Liver (tissue), 3 donors: Measurements from ENCODE around the gene RAB44.

Experiments
- EGR1 ChIP-seq, 2 donors: IDR thresholded peaks; 2 replicates each; pipeline ENCODE4 v1.6.1; 2016 to 2018; ENCODE audit warnings: antibody characterized with exemption in 2 of 2, low read depth in 2 of 2
- FOXA1 ChIP-seq: IDR thresholded peaks from 2 replicates; pipeline ENCODE4 v1.6.1; 2016; ENCODE audit warnings: antibody characterized with exemption
- GABPA ChIP-seq, 2 donors: IDR thresholded peaks in 1 of 2; conservative IDR thresholded peaks in 1 of 2; 2 replicates each; pipeline ENCODE4 v1.6.1; 2016; ENCODE audit warnings: antibody characterized with exemption in 2 of 2, mild to moderate bottlenecking in 1 of 2, moderate library complexity in 1 of 2
- HNF4A ChIP-seq, 2 donors: conservative IDR thresholded peaks; 2 replicates each; pipeline ENCODE4 v1.6.1; 2016; ENCODE audit warnings: antibody characterized with exemption in 2 of 2, mild to moderate bottlenecking in 2 of 2
- NR2F2 ChIP-seq: IDR thresholded peaks from 2 replicates; pipeline ENCODE4 v1.6.1; 2016; ENCODE audit warnings: antibody characterized with exemption
- RAD21 ChIP-seq, 2 donors: IDR thresholded peaks; 2 replicates each; pipeline ENCODE4 v1.6.1; 2016; ENCODE audit warnings: antibody characterized with exemption in 2 of 2, mild to moderate bottlenecking in 2 of 2
- SP1 ChIP-seq: IDR thresholded peaks from 2 replicates; pipeline ENCODE4 v1.6.1; 2018; ENCODE audit warnings: antibody characterized with exemption, mild to moderate bottlenecking
- TAF1 ChIP-seq: conservative IDR thresholded peaks from 2 replicates; pipeline ENCODE4 v1.6.1; 2016; ENCODE audit warnings: antibody characterized with exemption, mild to moderate bottlenecking
- YY1 ChIP-seq: IDR thresholded peaks from 2 replicates; pipeline ENCODE4 v1.6.1; 2016; ENCODE audit warnings: antibody characterized with exemption, mild to moderate bottlenecking
- TF ChIP-seq, protein P1 (sequence below): fragments of 150-350 bp; IDR thresholded peaks from 2 replicates; pipeline ENCODE4 v1.5.1; 2017; ENCODE audit warnings: improper control_type of control experiment, low read depth, low read length; ENCODE audit not compliant: missing input control
- TF ChIP-seq, protein P2 (sequence below): IDR thresholded peaks from 2 replicates; pipeline ENCODE4 v1.6.1; 2016; ENCODE audit warnings: antibody characterized with exemption, mild to moderate bottlenecking
- TF ChIP-seq, protein P3 (sequence below): IDR thresholded peaks from 2 replicates; pipeline ENCODE4 v1.6.1; 2016; ENCODE audit warnings: antibody characterized with exemption
- TF ChIP-seq, protein P4 (sequence below): IDR thresholded peaks from 2 replicates; pipeline ENCODE4 v1.6.1; 2016; ENCODE audit warnings: antibody characterized with exemption
- donor health status: healthy.
- donor health status: healthy.

DNA sequence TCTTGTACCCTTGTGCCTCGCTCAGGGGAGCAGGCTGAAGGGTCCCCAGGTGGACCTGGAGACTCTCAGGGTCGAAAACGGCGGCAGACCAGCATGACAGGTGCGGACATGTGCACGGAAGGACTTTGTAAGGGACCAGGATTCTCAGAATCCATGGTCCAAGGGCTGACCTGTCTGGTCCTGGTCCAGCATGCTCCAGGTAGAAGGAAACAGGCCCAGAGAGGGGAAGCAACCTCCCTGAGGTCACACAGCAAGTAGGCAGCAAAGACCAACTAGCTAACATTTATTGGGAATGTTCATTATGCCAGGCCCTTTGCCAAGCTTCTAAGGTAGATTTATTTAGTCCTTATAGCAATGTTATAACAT is 13.2 kb upstream of the RAB44 start:
- TF ChIP-seq, protein P1, sequence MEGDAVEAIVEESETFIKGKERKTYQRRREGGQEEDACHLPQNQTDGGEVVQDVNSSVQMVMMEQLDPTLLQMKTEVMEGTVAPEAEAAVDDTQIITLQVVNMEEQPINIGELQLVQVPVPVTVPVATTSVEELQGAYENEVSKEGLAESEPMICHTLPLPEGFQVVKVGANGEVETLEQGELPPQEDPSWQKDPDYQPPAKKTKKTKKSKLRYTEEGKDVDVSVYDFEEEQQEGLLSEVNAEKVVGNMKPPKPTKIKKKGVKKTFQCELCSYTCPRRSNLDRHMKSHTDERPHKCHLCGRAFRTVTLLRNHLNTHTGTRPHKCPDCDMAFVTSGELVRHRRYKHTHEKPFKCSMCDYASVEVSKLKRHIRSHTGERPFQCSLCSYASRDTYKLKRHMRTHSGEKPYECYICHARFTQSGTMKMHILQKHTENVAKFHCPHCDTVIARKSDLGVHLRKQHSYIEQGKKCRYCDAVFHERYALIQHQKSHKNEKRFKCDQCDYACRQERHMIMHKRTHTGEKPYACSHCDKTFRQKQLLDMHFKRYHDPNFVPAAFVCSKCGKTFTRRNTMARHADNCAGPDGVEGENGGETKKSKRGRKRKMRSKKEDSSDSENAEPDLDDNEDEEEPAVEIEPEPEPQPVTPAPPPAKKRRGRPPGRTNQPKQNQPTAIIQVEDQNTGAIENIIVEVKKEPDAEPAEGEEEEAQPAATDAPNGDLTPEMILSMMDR = no peak
- TF ChIP-seq, protein P2, sequence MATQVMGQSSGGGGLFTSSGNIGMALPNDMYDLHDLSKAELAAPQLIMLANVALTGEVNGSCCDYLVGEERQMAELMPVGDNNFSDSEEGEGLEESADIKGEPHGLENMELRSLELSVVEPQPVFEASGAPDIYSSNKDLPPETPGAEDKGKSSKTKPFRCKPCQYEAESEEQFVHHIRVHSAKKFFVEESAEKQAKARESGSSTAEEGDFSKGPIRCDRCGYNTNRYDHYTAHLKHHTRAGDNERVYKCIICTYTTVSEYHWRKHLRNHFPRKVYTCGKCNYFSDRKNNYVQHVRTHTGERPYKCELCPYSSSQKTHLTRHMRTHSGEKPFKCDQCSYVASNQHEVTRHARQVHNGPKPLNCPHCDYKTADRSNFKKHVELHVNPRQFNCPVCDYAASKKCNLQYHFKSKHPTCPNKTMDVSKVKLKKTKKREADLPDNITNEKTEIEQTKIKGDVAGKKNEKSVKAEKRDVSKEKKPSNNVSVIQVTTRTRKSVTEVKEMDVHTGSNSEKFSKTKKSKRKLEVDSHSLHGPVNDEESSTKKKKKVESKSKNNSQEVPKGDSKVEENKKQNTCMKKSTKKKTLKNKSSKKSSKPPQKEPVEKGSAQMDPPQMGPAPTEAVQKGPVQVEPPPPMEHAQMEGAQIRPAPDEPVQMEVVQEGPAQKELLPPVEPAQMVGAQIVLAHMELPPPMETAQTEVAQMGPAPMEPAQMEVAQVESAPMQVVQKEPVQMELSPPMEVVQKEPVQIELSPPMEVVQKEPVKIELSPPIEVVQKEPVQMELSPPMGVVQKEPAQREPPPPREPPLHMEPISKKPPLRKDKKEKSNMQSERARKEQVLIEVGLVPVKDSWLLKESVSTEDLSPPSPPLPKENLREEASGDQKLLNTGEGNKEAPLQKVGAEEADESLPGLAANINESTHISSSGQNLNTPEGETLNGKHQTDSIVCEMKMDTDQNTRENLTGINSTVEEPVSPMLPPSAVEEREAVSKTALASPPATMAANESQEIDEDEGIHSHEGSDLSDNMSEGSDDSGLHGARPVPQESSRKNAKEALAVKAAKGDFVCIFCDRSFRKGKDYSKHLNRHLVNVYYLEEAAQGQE = no peak
- TF ChIP-seq HNF4A (conservative IDR thresholded peaks at IDR 0.05) (no peak), FOXA1 (no peak), RAD21 (IDR thresholded peaks at IDR 0.05) (no peak), TAF1 (no peak), GABPA (IDR thresholded peaks at IDR 0.05 in 1 of 2, conservative IDR thresholded peaks at IDR 0.05 in 1 of 2) (no peak), SP1 (no peak), EGR1 (IDR thresholded peaks at IDR 0.05; ENCODE audit: low read depth in 2 of 2) (no peak), NR2F2 (no peak), YY1 (no peak)
- TF ChIP-seq, protein P3, sequence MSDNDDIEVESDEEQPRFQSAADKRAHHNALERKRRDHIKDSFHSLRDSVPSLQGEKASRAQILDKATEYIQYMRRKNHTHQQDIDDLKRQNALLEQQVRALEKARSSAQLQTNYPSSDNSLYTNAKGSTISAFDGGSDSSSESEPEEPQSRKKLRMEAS = no peak
- TF ChIP-seq, protein P4, sequence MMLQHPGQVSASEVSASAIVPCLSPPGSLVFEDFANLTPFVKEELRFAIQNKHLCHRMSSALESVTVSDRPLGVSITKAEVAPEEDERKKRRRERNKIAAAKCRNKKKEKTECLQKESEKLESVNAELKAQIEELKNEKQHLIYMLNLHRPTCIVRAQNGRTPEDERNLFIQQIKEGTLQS = no peak
